A549 (cell line): ENCODE data around the gene GAS5. TPM values are rescaled to one million over a fixed set of nuclear protein-coding genes. Genes with fewer than 3 reads are reported as not detected.

ENCODE experiments used
- ATAC-seq, 2 experiments: fragments of 200-7000 bp in 1 of 2; fragments of >200 bp in 1 of 2; cut with Nextera tagmentation in 1 of 2; cut with Tn5 transposase in 1 of 2; 3 replicates each; pipeline versions ENCODE4 v1.8.0 to v1.9.1; 2018 to 2020; ENCODE audit warnings: mild to moderate bottlenecking in 1 of 2, moderate library complexity in 1 of 2
- CTCF ChIA-PET: fragments of 300-600 bp; sonication (Branson Sonifier 250); formaldehyde crosslinking; extraction: SDS; loops from one replicate; lab custom pipeline; 2021; ENCODE audit warnings: antibody characterized with exemption, inconsistent platforms; lab: Yijun Ruan, JAX
- POLR2A ChIA-PET: fragments of 350-600 bp; formaldehyde crosslinking; extraction: SDS; loops from one replicate; lab custom pipeline; 2021; ENCODE audit warnings: antibody characterized with exemption, inconsistent platforms; lab: Yijun Ruan, JAX
- DNase-seq, 2 experiments: peaks; one replicate each; pipeline versions ENCODE4 v3.0.0 to v3.0.0-alpha.2; 2011 to 2016; ENCODE audit warnings: low read depth in 1 of 2, low spot score in 1 of 2
- FAIRE-seq: peaks from 2 replicates; lab custom pipeline; 2011; peaks lifted over from hg19 to GRCh38; lab: Jason Lieb, UNC
- H3K27ac ChIP-seq, 2 experiments: fragments of >200 bp; sonication (Bioruptor Twin); formaldehyde crosslinking; 3 replicates each; pipeline ENCODE4 v1.5.1; 2016 to 2017
- H3K4me1 ChIP-seq: fragments of >200 bp; sonication (Bioruptor Twin); formaldehyde crosslinking; 3 replicates; pipeline ENCODE4 v1.6.1; 2016
- H3K4me2 ChIP-seq: fragments of >200 bp; sonication (Bioruptor Twin); formaldehyde crosslinking; 3 replicates; pipeline ENCODE4 v1.6.1; 2016
- H3K4me3 ChIP-seq: fragments of >200 bp; sonication (Bioruptor Twin); formaldehyde crosslinking; 3 replicates; pipeline ENCODE4 v1.5.1; 2016
- H3K9me3 ChIP-seq: fragments of >200 bp; sonication (Bioruptor Twin); formaldehyde crosslinking; 3 replicates; pipeline ENCODE4 v1.6.1; 2016
- BHLHE40 ChIP-seq: IDR thresholded peaks from 2 replicates; pipeline ENCODE4 v1.6.1; 2012; ENCODE audit warnings: low read depth, low read length, inconsistent platforms
- CBX2 ChIP-seq: fragments of 200-600 bp; sonication (generic); IDR thresholded peaks from 2 replicates; pipeline ENCODE4 v1.6.1; 2016; ENCODE audit warnings: low read depth, mild to moderate bottlenecking, borderline replicate concordance
- CBX8 ChIP-seq: fragments of 200-600 bp; sonication (generic); IDR thresholded peaks from 2 replicates; pipeline ENCODE4 v1.6.1; 2016
- CEBPB ChIP-seq, 2 experiments: fragments of >200 bp in 1 of 2; sonication (Bioruptor Twin) in 1 of 2; formaldehyde crosslinking in 1 of 2; IDR thresholded peaks; 2 replicates each; pipeline ENCODE4 v1.6.1; 2012 to 2016
- ESRRA ChIP-seq: fragments of 150-350 bp; IDR thresholded peaks from 2 replicates; pipeline ENCODE4 v1.6.1; 2014; ENCODE audit warnings: mild to moderate bottlenecking, low read length, borderline replicate concordance
- HEYL ChIP-seq: fragments of 250-450 bp; sonication (Bioruptor Pico); IDR thresholded peaks from 2 replicates; pipeline ENCODE4 v1.8.0; 2021; ENCODE audit warnings: mild to moderate bottlenecking, moderate library complexity
- HOXA7 ChIP-seq: fragments of 250-450 bp; sonication (Bioruptor Pico); IDR thresholded peaks from 2 replicates; pipeline ENCODE4 v1.5.0; 2020; ENCODE audit warnings: mild to moderate bottlenecking, moderate library complexity
- HOXB13 ChIP-seq: fragments of 250-450 bp; sonication (Bioruptor Pico); IDR thresholded peaks from 2 replicates; pipeline ENCODE4 v1.5.0; 2020; ENCODE audit warnings: low read depth, mild to moderate bottlenecking, moderate library complexity
- JUN ChIP-seq, 2 experiments: fragments of >200 bp; sonication (Bioruptor Twin); formaldehyde crosslinking; IDR thresholded peaks; 2 replicates in 1 of 2; 3 replicates in 1 of 2; pipeline ENCODE4 v1.6.1; 2016 to 2017
- MAZ ChIP-seq: fragments of 150-350 bp; IDR thresholded peaks from 2 replicates; pipeline ENCODE4 v1.6.1; 2014; ENCODE audit warnings: antibody characterized with exemption, low read depth, low read length, borderline replicate concordance
- NFE2L2 ChIP-seq: fragments of 150-350 bp; conservative IDR thresholded peaks from 2 replicates; pipeline ENCODE4 v1.6.1; 2014; ENCODE audit warnings: low read length
- NPAS2 ChIP-seq: fragments of 250-450 bp; sonication (Bioruptor Pico); IDR thresholded peaks from 2 replicates; pipeline ENCODE4 v1.8.0; 2022; ENCODE audit warnings: mild to moderate bottlenecking, moderate library complexity, borderline replicate concordance
- NR3C1 ChIP-seq: fragments of >200 bp; sonication (Bioruptor Twin); formaldehyde crosslinking; IDR thresholded peaks from 3 replicates; pipeline ENCODE4 v1.6.1; 2017
- PHF8 ChIP-seq: fragments of 200-600 bp; sonication (generic); IDR thresholded peaks from 2 replicates; pipeline ENCODE4 v1.6.1; 2016; ENCODE audit warnings: low read depth, mild to moderate bottlenecking, antibody characterized with exemption, moderate library complexity, borderline replicate concordance
- POLR2A ChIP-seq: IDR thresholded peaks from 2 replicates; pipeline ENCODE4 v1.6.1; 2012; ENCODE audit warnings: mild to moderate bottlenecking, low read length
- SMC3 ChIP-seq: fragments of >200 bp; sonication (Bioruptor Twin); formaldehyde crosslinking; IDR thresholded peaks from 3 replicates; pipeline ENCODE4 v1.6.1; 2018; ENCODE audit warnings: inconsistent platforms
- SREBF2 ChIP-seq: fragments of 450-650 bp; IDR thresholded peaks from 2 replicates; pipeline ENCODE4 v1.6.1; 2014; ENCODE audit warnings: mild to moderate bottlenecking, moderate library complexity
- TP53 ChIP-seq: fragments of 250-450 bp; sonication (Bioruptor Pico); IDR thresholded peaks from 2 replicates; pipeline ENCODE4 v1.5.0; 2021; ENCODE audit warnings: mild to moderate bottlenecking, moderate library complexity
- ZNF302 ChIP-seq: fragments of 250-450 bp; sonication (Bioruptor Pico); IDR thresholded peaks from 2 replicates; pipeline ENCODE4 v1.9.0; 2021; ENCODE audit warnings: inconsistent platforms, mild to moderate bottlenecking, moderate library complexity
- WGBS: methylation state at CpG from one replicate; pipeline ENCODE4 v1.1.6; 2017; ENCODE audit errors: missing lambda C conversion rate; 5-methylcytosine and 5-hydroxymethylcytosine counted together
- polyA plus RNA-seq, 4 experiments: library from polyadenylated mRNA; depleted of rRNA in 3 of 4; stranded (reverse); fragments of >200 nt; fragmentation: RNase III in 1 of 4; extraction: RNeasy Plus Mini Kit Qiagen cat#74134 plus additional on column Dnase treatment in 1 of 4; gene quantifications; 2 replicates in 3 of 4; 3 replicates in 1 of 4; pipeline ENCODE4 v1.2.3, GENCODE V29; 2011 to 2017
- TF ChIP-seq, protein P1 (sequence below): IDR thresholded peaks from 2 replicates; pipeline ENCODE4 v1.6.1; 2012; ENCODE audit warnings: low read depth, borderline replicate concordance
- TF ChIP-seq, protein P2 (sequence below): fragments of 150-350 bp; IDR thresholded peaks from 2 replicates; pipeline ENCODE4 v1.6.1; 2014; ENCODE audit warnings: low read depth, mild to moderate bottlenecking, low read length
- TF ChIP-seq, protein P3 (sequence below): fragments of >200 bp; sonication (Bioruptor Twin); formaldehyde crosslinking; IDR thresholded peaks from 2 replicates; pipeline ENCODE4 v1.6.1; 2016
- TF ChIP-seq, protein P4 (sequence below): fragments of 250-450 bp; sonication (Bioruptor Pico); IDR thresholded peaks from 2 replicates; pipeline ENCODE4 v1.5.0; 2021; ENCODE audit warnings: mild to moderate bottlenecking, moderate library complexity, borderline replicate concordance

Gene GAS5
- polyA plus RNA-seq, 2 of the 4 experiments (the other 2 are of a cell fraction): 376 to 1,735 TPM

DNA sequence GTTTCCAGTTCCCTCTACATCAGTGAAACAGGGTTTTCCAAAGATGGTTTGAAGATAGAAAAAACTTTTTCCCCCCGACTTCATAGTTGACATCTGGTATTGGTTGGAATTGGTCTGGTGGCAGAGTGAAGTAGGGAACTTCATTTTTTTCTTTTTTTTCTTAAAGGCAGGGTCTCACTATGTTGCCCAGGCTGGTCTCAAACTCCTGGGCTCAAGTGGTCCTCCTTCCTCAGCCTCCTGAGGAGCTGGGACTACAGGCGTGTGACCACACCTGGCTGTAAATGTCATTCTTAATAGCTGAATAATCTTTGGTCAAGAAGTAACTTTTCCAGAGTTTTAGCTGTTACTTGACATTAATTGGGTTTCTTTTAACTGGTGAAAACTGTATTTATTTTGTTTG is 22.1 kb upstream of the GAS5 start:
- Histone ChIP-seq H3K9me3 (no peaks in the 10 kb centered on the region), H3K27ac (no peak overlapping the region)
- DNase-seq (no peak), FAIRE-seq (no peak)
- TF ChIP-seq MAZ (no peak), NR3C1 (no peak)
- TF ChIP-seq, all 56 proteins: peak for 0
- no peak overlapping the region for H3K4me3 ChIP-seq
- WGBS: 85% methylated on average over 2 of the region's 2 CpGs
- no peaks in the 10 kb centered on the region for H3K4me1 ChIP-seq
- CTCF ChIA-PET: interaction anchor here (1.1 kb wide), 1 partner anchor 25 kb away, joined by 6 read pairs; no protein-coding TSS in a partner anchor
- H3K4me2 ChIP-seq: no peak overlapping the region
- POLR2A ChIA-PET: interaction anchor here (1.0 kb wide), 1 partner anchor 22 kb away, joined by 5 read pairs; the partner anchor contains the start of gene ZBTB37
- ATAC-seq: no peak

DNA sequence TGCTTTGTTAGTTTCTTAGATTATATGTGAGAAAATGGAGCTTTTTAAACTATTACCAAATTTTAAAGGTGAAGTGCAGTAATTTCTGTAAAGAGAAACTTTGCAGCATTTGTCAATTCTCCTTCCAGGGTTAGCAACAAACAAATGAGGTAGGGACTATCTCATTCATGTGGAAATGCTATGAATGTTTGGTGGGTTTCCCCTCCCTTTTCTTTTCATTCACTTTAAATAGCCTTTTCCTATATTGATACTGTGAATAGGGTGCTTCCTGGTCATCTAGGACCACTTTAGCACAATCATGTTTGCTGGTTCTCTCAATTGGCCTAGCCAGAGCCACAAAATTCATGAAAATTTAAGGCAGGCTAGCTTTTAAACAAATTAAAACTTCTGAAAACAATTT is 21.0 kb upstream of the GAS5 start:
- FAIRE-seq: no peak
- Histone ChIP-seq H3K27ac (no peak overlapping the region), H3K9me3 (no peaks in the 10 kb centered on the region), H3K4me2 (no peak overlapping the region), H3K4me1 (no peaks in the 10 kb centered on the region), H3K4me3 (no peak overlapping the region)
- ChIA-PET CTCF (interaction anchor here (1.1 kb wide), 1 partner anchor 26 kb away, joined by 6 read pairs; no protein-coding TSS in a partner anchor), POLR2A (no interaction called here)
- TF ChIP-seq TP53 (no peak), JUN (IDR thresholded peaks at IDR 0.05) (no peak), CBX2 (no peak), SREBF2 (no peak), POLR2A (no peak), SMC3 (no peak), CBX8 (no peak), NFE2L2 (no peak), PHF8 (no peak), NPAS2 (CRISPR knock-in tag) (no peak), CEBPB (IDR thresholded peaks at IDR 0.05) (no peak), BHLHE40 (no peak), ZNF302 (CRISPR knock-in tag) (no peak), ESRRA (no peak)
- TF ChIP-seq, protein P1, sequence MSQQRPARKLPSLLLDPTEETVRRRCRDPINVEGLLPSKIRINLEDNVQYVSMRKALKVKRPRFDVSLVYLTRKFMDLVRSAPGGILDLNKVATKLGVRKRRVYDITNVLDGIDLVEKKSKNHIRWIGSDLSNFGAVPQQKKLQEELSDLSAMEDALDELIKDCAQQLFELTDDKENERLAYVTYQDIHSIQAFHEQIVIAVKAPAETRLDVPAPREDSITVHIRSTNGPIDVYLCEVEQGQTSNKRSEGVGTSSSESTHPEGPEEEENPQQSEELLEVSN: no peak
- TF ChIP-seq, protein P2, sequence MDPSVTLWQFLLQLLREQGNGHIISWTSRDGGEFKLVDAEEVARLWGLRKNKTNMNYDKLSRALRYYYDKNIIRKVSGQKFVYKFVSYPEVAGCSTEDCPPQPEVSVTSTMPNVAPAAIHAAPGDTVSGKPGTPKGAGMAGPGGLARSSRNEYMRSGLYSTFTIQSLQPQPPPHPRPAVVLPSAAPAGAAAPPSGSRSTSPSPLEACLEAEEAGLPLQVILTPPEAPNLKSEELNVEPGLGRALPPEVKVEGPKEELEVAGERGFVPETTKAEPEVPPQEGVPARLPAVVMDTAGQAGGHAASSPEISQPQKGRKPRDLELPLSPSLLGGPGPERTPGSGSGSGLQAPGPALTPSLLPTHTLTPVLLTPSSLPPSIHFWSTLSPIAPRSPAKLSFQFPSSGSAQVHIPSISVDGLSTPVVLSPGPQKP: no peak
- TF ChIP-seq, protein P3, sequence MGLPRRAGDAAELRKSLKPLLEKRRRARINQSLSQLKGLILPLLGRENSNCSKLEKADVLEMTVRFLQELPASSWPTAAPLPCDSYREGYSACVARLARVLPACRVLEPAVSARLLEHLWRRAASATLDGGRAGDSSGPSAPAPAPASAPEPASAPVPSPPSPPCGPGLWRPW: no peak
- TF ChIP-seq, protein P4, sequence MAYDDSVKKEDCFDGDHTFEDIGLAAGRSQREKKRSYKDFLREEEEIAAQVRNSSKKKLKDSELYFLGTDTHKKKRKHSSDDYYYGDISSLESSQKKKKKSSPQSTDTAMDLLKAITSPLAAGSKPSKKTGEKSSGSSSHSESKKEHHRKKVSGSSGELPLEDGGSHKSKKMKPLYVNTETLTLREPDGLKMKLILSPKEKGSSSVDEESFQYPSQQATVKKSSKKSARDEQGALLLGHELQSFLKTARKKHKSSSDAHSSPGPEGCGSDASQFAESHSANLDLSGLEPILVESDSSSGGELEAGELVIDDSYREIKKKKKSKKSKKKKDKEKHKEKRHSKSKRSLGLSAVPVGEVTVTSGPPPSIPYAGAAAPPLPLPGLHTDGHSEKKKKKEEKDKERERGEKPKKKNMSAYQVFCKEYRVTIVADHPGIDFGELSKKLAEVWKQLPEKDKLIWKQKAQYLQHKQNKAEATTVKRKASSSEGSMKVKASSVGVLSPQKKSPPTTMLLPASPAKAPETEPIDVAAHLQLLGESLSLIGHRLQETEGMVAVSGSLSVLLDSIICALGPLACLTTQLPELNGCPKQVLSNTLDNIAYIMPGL (CRISPR knock-in tag): no peak
- ATAC-seq: no peak
- no peak for DNase-seq

DNA sequence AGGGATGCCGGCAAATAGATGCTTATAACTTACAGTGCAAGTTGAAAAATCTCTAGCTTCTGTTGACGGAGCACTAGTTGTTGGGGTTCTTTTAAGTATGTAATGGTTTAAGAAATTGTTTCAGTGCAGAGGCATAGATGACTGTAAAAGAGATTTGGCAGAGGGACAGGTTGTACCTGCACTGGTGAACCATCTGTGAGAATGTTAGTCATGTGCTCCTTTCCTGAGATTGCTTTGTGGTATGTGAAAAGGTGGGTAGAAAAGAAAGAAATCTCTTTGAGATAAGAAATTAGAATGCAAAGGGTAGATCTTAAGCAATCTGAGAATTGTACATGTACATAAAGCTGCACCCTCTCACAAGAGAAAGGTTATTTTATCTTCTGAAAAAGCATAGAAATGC is 19.8 kb upstream of the GAS5 start:
- H3K4me1 ChIP-seq: no peaks in the 10 kb centered on the region
- POLR2A ChIA-PET: no interaction called here
- 87% methylated on average over 2 of the region's 2 CpGs for WGBS
- H3K9me3 ChIP-seq: no peaks in the 10 kb centered on the region
- no peak overlapping the region for H3K4me2 ChIP-seq
- no peak for TF ChIP-seq SMC3
- TF ChIP-seq HOXA7 (CRISPR knock-in tag): no peak
- TF ChIP-seq HEYL (CRISPR knock-in tag): no peak
- TF ChIP-seq CBX8: no peak
- no peak for TF ChIP-seq HOXB13 (CRISPR knock-in tag)
- CTCF ChIA-PET: interaction anchor here (1.0 kb wide), 1 partner anchor 15 kb away, joined by 3 read pairs; no protein-coding TSS in a partner anchor
- FAIRE-seq (no peak), DNase-seq (no peak), ATAC-seq (no peak)
- H3K4me3 ChIP-seq: no peak overlapping the region
- no peak overlapping the region for H3K27ac ChIP-seq
